WTC11 (cell line): Measurements from ENCODE around the gene SLC66A2. TPM values are rescaled to one million over a fixed set of nuclear protein-coding genes. Genes with fewer than 3 reads are reported as not detected.

Source experiments
- ATAC-seq: fragments of 200-7000 bp; cut with Tn5 transposase; 2 replicates; pipeline ENCODE4 v1.10.0; 2021; ENCODE audit warnings: mild to moderate bottlenecking, moderate library complexity
- CTCF ChIA-PET: fragments of 300-600 bp; sonication (Branson Sonifier 250); formaldehyde crosslinking; loops from one replicate; lab custom pipeline; 2021; ENCODE audit warnings: antibody characterized with exemption; lab: Charles Lee
- POLR2A ChIA-PET: fragments of 350-600 bp; sonication (Branson Sonifier 250); formaldehyde crosslinking; loops from one replicate; lab custom pipeline; 2021; ENCODE audit warnings: antibody characterized with exemption; lab: Charles Lee
- DNase-seq: peaks from one replicate; pipeline ENCODE4 v3.0.0; 2021; ENCODE audit warnings: low spot score
- H3K27ac Mint-ChIP-seq: 2 replicates; pipeline ENCODE4 v1.8.0; 2021; ENCODE audit warnings: mixed read lengths
- H3K27me3 Mint-ChIP-seq: 2 replicates; pipeline ENCODE4 v1.8.0; 2021; ENCODE audit warnings: low read depth, mild to moderate bottlenecking, moderate library complexity, mixed read lengths
- H3K36me3 Mint-ChIP-seq: 2 replicates; pipeline ENCODE4 v1.8.0; 2021; ENCODE audit warnings: mixed read lengths
- H3K4me1 Mint-ChIP-seq: 2 replicates; pipeline ENCODE4 v1.8.0; 2022; ENCODE audit warnings: mixed read lengths
- H3K4me3 Mint-ChIP-seq: 2 replicates; pipeline ENCODE4 v1.8.0; 2021; ENCODE audit warnings: mild to moderate bottlenecking, moderate library complexity, mixed read lengths
- H3K9me3 Mint-ChIP-seq: 2 replicates; pipeline ENCODE4 v1.8.0; 2021; ENCODE audit warnings: mixed read lengths
- FOXK1 ChIP-seq: sonication (generic); formaldehyde crosslinking; IDR thresholded peaks from 2 replicates; pipeline ENCODE4 v1.8.0; 2022; ENCODE audit warnings: mild to moderate bottlenecking, moderate library complexity, missing genetic modification reagents
- FOXP1 ChIP-seq: sonication (generic); formaldehyde crosslinking; IDR thresholded peaks from 2 replicates; pipeline ENCODE4 v1.8.0; 2022; ENCODE audit warnings: missing genetic modification reagents, mild to moderate bottlenecking, moderate library complexity, borderline replicate concordance
- GABPB1 ChIP-seq: sonication (generic); formaldehyde crosslinking; IDR thresholded peaks from 2 replicates; pipeline ENCODE4 v1.8.1; 2023; ENCODE audit warnings: mild to moderate bottlenecking, missing genetic modification reagents
- OVOL2 ChIP-seq: fragments of 250-450 bp; sonication (Bioruptor Pico); IDR thresholded peaks from 2 replicates; pipeline ENCODE4 v1.9.0; 2021; ENCODE audit warnings: mild to moderate bottlenecking, borderline replicate concordance
- TEAD1 ChIP-seq: sonication (generic); formaldehyde crosslinking; IDR thresholded peaks from 2 replicates; pipeline ENCODE4 v1.8.0; 2022; ENCODE audit warnings: mild to moderate bottlenecking, missing genetic modification reagents
- ZNF219 ChIP-seq: sonication (generic); formaldehyde crosslinking; IDR thresholded peaks from 2 replicates; pipeline ENCODE4 v1.8.0; 2023; ENCODE audit warnings: missing genetic modification reagents, mild to moderate bottlenecking, borderline replicate concordance
- ZNF232 ChIP-seq: sonication (generic); formaldehyde crosslinking; IDR thresholded peaks from 2 replicates; pipeline ENCODE4 v1.8.0; 2022; ENCODE audit warnings: mild to moderate bottlenecking, missing genetic modification reagents
- ZNF317 ChIP-seq: sonication (generic); formaldehyde crosslinking; IDR thresholded peaks from 2 replicates; pipeline ENCODE4 v1.8.1; 2023; ENCODE audit warnings: low read depth, mild to moderate bottlenecking, moderate library complexity, missing genetic modification reagents, borderline replicate concordance
- total RNA-seq: library from RNA; stranded (reverse); gene quantifications from 3 replicates; pipeline ENCODE4 v1.2.3, GENCODE V29; 2021
- TF ChIP-seq, protein P1 (sequence below): sonication (generic); formaldehyde crosslinking; IDR thresholded peaks from 2 replicates; pipeline ENCODE4 v1.8.0; 2023; ENCODE audit warnings: missing genetic modification reagents, mild to moderate bottlenecking, borderline replicate concordance
- TF ChIP-seq, protein P2 (sequence below): sonication (generic); formaldehyde crosslinking; IDR thresholded peaks from 2 replicates; pipeline ENCODE4 v1.8.1; 2023; ENCODE audit warnings: mild to moderate bottlenecking, missing genetic modification reagents, moderate library complexity
- TF ChIP-seq, protein P3 (sequence below): sonication (generic); formaldehyde crosslinking; IDR thresholded peaks from 2 replicates; pipeline ENCODE4 v1.8.1; 2023; ENCODE audit warnings: mild to moderate bottlenecking, missing genetic modification reagents
- TF ChIP-seq, protein P4 (sequence below): fragments of 250-450 bp; sonication (Bioruptor Pico); conservative IDR thresholded peaks from 2 replicates; pipeline ENCODE4 v1.9.0; 2021; ENCODE audit warnings: mild to moderate bottlenecking
- TF ChIP-seq, protein P5 (sequence below): sonication (generic); formaldehyde crosslinking; IDR thresholded peaks from 2 replicates; pipeline ENCODE4 v1.8.1; 2022; ENCODE audit warnings: mild to moderate bottlenecking, moderate library complexity, missing genetic modification reagents

The SLC66A2 gene
- total RNA-seq, 1 experiment from 2014 or later = 20.9 TPM

DNA sequence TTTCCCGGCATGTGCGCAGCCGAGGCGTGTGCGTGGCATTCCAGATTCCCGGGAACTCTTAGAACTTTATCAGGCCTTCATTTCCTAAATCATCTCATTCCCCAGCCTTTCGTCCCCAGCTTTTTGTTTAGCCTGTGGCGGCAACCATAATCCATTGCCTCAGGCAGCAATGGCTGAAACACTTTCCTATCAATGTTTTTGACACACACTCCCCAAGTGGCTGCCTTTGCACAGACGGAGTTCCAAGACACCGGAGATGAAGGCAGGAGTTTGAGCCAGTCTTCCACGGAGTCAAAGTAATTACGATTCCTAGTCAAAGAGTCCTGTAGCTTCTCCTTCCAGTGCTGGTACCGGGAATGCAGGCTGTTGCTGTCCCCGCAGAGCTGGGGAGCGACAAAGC is 88.9 kb downstream of the SLC66A2 start (continued):
- TF ChIP-seq, protein P1, sequence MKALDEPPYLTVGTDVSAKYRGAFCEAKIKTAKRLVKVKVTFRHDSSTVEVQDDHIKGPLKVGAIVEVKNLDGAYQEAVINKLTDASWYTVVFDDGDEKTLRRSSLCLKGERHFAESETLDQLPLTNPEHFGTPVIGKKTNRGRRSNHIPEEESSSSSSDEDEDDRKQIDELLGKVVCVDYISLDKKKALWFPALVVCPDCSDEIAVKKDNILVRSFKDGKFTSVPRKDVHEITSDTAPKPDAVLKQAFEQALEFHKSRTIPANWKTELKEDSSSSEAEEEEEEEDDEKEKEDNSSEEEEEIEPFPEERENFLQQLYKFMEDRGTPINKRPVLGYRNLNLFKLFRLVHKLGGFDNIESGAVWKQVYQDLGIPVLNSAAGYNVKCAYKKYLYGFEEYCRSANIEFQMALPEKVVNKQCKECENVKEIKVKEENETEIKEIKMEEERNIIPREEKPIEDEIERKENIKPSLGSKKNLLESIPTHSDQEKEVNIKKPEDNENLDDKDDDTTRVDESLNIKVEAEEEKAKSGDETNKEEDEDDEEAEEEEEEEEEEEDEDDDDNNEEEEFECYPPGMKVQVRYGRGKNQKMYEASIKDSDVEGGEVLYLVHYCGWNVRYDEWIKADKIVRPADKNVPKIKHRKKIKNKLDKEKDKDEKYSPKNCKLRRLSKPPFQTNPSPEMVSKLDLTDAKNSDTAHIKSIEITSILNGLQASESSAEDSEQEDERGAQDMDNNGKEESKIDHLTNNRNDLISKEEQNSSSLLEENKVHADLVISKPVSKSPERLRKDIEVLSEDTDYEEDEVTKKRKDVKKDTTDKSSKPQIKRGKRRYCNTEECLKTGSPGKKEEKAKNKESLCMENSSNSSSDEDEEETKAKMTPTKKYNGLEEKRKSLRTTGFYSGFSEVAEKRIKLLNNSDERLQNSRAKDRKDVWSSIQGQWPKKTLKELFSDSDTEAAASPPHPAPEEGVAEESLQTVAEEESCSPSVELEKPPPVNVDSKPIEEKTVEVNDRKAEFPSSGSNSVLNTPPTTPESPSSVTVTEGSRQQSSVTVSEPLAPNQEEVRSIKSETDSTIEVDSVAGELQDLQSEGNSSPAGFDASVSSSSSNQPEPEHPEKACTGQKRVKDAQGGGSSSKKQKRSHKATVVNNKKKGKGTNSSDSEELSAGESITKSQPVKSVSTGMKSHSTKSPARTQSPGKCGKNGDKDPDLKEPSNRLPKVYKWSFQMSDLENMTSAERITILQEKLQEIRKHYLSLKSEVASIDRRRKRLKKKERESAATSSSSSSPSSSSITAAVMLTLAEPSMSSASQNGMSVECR (CRISPR knock-in tag) = no peak

DNA sequence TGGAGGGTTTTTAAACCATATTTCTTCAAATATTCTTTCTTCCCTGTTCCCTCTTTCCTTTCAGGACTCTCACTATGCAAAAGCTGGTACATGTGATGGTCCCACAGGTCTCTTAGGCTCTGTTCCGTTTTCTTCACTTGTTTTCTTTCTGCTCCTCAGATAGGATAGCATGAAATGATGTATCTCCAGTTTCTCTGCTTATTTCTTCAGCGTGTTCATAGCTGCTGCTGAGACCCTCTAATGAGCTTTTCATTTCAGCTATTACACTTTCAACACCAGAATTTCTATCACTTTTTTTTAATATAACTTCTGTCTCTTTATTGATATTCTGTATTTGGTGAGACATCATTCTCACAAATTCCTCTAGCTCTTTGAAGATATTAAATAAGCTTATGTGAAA is 89.8 kb downstream of the SLC66A2 start:
- H3K27me3 Mint-ChIP-seq = peaks cover 10% of the 10 kb centered on the region
- no peaks in the 10 kb centered on the region for H3K9me3 Mint-ChIP-seq
- ATAC-seq (no peak), DNase-seq (no peak)
- H3K4me1 Mint-ChIP-seq = peaks cover 6% of the 10 kb centered on the region; the same call in 1 of the 2 replicates
- no peaks in the 10 kb centered on the region for H3K36me3 Mint-ChIP-seq
- no peak overlapping the region for H3K27ac Mint-ChIP-seq
- POLR2A ChIA-PET = no interaction called here
- TF ChIP-seq, protein P2, sequence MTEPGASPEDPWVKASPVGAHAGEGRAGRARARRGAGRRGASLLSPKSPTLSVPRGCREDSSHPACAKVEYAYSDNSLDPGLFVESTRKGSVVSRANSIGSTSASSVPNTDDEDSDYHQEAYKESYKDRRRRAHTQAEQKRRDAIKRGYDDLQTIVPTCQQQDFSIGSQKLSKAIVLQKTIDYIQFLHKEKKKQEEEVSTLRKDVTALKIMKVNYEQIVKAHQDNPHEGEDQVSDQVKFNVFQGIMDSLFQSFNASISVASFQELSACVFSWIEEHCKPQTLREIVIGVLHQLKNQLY (CRISPR knock-in tag) = no peak
- TF ChIP-seq ZNF232 (CRISPR knock-in tag) = no peak
- TF ChIP-seq OVOL2 = no peak
- TF ChIP-seq GABPB1 (CRISPR knock-in tag) = no peak
- TF ChIP-seq, protein P3, sequence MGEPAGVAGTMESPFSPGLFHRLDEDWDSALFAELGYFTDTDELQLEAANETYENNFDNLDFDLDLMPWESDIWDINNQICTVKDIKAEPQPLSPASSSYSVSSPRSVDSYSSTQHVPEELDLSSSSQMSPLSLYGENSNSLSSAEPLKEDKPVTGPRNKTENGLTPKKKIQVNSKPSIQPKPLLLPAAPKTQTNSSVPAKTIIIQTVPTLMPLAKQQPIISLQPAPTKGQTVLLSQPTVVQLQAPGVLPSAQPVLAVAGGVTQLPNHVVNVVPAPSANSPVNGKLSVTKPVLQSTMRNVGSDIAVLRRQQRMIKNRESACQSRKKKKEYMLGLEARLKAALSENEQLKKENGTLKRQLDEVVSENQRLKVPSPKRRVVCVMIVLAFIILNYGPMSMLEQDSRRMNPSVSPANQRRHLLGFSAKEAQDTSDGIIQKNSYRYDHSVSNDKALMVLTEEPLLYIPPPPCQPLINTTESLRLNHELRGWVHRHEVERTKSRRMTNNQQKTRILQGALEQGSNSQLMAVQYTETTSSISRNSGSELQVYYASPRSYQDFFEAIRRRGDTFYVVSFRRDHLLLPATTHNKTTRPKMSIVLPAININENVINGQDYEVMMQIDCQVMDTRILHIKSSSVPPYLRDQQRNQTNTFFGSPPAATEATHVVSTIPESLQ (CRISPR knock-in tag) = no peak
- no peak for TF ChIP-seq TEAD1 (CRISPR knock-in tag)
- no peak for TF ChIP-seq ZNF219 (CRISPR knock-in tag)
- TF ChIP-seq ZNF317 (CRISPR knock-in tag) = no peak
- TF ChIP-seq FOXK1 (CRISPR knock-in tag) = no peak
- TF ChIP-seq, all 79 proteins: peak for 0
- no peak overlapping the region for H3K4me3 Mint-ChIP-seq
- CTCF ChIA-PET = no interaction called here

DNA sequence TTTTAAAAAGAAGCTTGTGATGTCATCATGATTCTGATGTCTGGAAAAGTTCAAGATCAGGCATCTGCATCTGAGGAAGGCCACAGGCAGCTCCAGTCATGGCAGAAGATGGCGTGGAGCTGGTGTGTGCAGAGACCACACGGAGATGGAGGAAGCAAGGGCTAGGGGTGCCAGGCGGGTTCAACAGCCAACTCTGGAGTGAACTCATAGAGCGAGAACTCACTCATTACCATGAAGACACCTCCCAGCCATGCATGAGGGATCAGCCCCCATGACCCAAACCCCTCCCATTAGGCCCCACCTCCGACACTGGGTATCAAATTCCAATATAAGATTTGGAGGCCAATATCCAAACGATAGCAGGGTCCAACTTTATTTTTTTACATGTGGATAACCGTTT is 92.1 kb downstream of the SLC66A2 start:
- POLR2A ChIA-PET = no interaction called here
- Mint-ChIP-seq H3K27me3 (peaks cover 10% of the 10 kb centered on the region), H3K27ac (no peak overlapping the region), H3K36me3 (no peaks in the 10 kb centered on the region), H3K9me3 (no peaks in the 10 kb centered on the region), H3K4me1 (peaks cover 6% of the 10 kb centered on the region; the same call in 1 of the 2 replicates), H3K4me3 (no peak overlapping the region)
- no peak for DNase-seq
- CTCF ChIA-PET = no interaction called here
- no peak for ATAC-seq
- TF ChIP-seq, protein P4, sequence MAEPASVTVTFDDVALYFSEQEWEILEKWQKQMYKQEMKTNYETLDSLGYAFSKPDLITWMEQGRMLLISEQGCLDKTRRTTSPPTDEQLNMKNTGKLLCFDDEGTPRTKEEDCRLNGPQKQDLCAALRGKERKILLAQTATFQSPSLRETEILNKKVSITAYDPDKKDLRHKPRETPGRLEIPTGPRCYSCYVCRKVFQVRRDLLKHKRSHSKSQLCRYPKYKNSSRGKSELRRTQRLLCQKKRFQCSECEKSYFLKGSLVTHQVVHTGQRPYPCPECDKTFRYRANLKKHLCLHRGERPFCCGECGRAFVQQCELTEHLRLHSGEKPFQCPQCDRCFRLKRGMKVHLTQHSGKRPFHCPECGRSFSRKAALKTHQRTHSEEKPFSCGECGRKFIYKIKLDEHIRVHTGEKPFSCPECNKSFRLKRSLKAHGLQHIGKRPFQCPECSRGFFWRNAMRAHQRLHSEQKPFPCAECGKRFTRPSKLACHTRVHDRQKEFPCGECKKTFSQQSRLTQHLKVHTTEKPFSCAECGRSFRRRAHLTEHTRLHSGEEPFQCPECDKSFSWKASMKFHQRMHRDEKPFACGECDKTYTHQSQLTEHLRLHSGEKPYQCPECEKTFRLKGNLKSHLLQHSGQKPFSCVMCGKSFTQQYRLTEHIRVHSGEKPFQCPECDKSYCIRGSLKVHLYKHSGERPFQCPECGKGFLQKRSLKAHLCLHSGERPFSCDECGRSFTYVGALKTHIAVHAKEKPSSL (CRISPR knock-in tag) = no peak
- TF ChIP-seq FOXP1 (CRISPR knock-in tag) (no peak), FOXK1 (CRISPR knock-in tag) (no peak)
- TF ChIP-seq, protein P5, sequence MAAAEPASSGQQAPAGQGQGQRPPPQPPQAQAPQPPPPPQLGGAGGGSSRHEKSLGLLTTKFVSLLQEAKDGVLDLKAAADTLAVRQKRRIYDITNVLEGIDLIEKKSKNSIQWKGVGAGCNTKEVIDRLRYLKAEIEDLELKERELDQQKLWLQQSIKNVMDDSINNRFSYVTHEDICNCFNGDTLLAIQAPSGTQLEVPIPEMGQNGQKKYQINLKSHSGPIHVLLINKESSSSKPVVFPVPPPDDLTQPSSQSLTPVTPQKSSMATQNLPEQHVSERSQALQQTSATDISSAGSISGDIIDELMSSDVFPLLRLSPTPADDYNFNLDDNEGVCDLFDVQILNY = no peak
